ENCODE data around the gene GPC5.
A peak's percentile ranks its signal among the peaks of the same experiment; 100 is the strongest.
"Not testable (repeated sequence)": the region's sequence is repeated elsewhere in the genome, so short reads cannot be mapped to it uniquely, and the experiment has no call there.

Gene GPC5

GRCh38 chr13:92482790-92483189, 1084.4 kb downstream of the GPC5 start:
- not testable (repeated sequence) for DNase-seq (ENCODE audit: low read depth)

- DNase-seq (ENCODE audit: low read depth), result no peak
Measured at GRCh38 chr13:92483894-92484293, 1085.5 kb downstream of the GPC5 start.

DNA sequence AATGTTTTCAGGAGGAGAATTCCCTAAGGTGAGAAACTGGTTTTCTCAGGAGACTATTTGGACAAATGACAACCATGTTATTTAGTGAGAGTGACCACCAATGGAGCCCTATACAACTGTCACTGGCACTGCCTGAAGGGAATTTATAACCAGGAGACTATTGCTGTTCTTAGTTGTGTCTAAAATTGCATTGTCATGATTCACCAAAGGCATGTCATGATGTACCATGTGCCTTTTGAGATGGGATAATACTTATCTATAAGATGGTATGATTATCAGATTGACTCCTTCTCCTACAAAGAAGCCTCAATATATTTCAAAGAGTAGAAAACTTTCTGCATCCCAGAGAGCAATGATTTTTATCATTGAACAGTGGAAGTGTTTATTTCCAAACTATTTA, 1088.8 kb downstream of the GPC5 start:
- DNase-seq (ENCODE audit: low read depth), result no peak

GRCh38 chr13:92488249-92488852, 1089.9 kb downstream of the GPC5 start:
- DNase-seq (ENCODE audit: low read depth), result no peak

DNA sequence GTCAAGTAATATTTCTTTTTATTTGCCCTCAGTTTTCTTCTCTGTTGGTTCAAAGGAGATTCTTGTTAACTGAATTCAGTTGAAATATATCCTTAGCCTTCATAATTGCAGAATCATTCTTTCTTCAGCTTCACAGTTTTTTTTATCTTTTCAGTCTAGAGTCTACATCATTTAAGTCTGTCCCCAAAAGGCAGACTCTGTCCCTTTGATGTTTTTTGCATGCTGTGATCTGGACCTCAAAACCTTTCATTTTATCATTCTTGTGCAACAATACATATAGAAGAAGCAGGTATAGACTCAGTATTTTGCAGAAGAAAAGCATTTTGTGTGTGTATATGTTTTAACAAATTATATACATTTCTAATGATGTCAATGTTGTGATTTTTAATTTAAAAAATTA, 1093.4 kb downstream of the GPC5 start:
- no peak for DNase-seq (ENCODE audit: low read depth)

GRCh38 chr13:92494915-92495314, 1096.5 kb downstream of the GPC5 start:
- DNase-seq (ENCODE audit: low read depth), result no peak

GRCh38 chr13:92500192-92500591, 1101.8 kb downstream of the GPC5 start:
- no peak for DNase-seq (ENCODE audit: low read depth)

- peak; percentile 32 for DNase-seq (ENCODE audit: low read depth)
Measured at GRCh38 chr13:92510416-92510815, 1112.0 kb downstream of the GPC5 start.

GRCh38 chr13:92512852-92513251, 1114.4 kb downstream of the GPC5 start:
- no peak for DNase-seq (ENCODE audit: low read depth)

DNA sequence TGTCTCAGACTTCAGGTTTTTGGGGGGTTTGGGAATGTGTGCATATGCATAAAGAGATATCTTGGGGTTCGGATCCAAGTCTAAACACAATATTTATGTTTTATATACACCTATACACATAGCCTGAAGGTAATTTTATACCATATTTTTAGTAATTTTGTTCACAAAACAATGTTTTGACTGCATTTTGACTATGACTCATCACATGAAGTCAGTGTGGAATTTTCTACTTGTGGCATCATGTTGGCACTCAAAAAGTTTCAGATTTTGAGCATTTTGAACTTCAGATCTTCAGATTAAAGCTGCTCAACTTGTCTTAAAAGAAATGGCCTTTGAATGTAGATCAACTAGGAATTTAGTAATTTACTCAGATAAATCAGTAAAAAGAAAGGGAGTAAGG, 1115.3 kb downstream of the GPC5 start:
- DNase-seq (ENCODE audit: low read depth), result no peak

GRCh38 chr13:92514420-92515125, 1116.2 kb downstream of the GPC5 start:
- DNase-seq (ENCODE audit: low read depth), result no peak

DNA sequence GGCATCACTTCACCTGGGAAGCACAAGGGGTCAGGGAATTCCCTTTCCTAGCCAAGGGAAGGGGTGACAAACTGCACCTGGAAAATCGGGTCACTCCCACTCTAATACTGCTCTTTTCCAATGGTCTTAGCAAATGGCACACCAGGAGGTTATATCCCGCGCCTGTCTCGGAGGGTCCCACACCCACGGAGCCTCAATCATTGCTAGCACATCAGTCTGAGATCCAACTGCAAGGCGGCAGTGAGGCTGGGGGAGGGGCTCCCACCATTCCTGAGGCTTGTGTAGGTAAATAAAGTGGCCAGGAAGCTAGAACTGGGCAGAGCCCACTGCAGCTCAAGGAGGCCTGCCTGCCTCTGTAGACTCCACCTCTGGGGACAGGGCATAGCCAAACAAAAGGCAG, 1118.5 kb downstream of the GPC5 start:
- DNase-seq (ENCODE audit: low read depth), result not testable (repeated sequence)

DNA sequence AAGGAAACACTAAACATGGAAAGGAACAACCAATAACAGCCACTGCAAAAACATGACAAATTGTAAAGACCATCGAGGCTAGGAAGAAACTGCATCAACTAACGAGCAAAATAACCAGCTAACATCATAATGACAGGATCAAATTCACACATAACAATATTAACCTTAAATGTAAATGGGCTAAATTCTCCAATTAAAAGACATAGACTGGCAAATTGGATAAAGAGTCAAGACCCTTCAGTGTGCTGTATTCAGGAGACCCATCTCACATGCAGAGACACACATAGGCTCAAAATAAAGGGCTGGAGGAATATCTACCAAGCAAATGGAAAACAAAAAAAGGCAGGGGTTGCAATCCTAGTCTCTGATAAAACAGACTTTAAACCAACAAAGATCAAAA, 1120.2 kb downstream of the GPC5 start:
- DNase-seq (ENCODE audit: low read depth), result not testable (repeated sequence)

DNA sequence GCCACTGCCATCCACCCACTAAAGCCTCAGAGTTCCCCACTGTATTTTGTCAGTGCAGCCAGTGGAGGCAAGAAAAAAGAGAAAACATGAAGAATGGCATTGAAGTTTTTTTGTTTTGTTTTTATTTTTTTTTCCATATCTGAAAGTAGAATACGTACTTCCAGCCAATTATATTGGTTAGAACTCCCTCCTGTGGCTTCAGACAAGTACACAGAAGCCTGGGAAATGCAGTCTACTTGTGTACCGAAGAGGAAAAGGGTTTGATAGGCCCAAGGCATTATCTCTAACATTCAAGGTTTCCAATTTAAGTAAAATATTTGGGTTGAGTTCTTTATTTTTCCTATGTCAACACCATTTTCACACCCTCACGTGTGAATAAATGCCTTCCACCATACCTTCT, 1131.9 kb downstream of the GPC5 start:
- DNase-seq (ENCODE audit: low read depth), result no peak

- DNase-seq (ENCODE audit: low read depth), result no peak
Measured at GRCh38 chr13:92535222-92536006, 1137.0 kb downstream of the GPC5 start.

DNA sequence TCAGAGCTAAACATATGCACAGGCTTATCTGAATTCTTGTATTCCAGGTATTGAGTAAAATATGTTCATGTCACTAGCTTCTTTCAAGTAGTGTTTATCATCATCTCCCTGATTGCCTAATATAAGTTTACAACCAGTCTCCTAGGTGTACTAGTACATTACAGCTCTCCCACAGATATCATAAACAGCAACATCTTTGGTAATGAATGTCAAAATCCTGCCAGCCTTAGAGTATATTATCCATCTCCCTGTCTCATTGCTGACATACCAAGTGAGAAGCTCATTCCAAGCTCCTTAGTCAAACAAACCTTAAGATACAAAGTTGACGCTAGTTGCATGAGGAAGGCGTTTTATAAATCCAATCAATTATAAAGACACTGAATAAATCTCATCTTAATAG, 1139.0 kb downstream of the GPC5 start:
- no peak for DNase-seq (ENCODE audit: low read depth)

DNA sequence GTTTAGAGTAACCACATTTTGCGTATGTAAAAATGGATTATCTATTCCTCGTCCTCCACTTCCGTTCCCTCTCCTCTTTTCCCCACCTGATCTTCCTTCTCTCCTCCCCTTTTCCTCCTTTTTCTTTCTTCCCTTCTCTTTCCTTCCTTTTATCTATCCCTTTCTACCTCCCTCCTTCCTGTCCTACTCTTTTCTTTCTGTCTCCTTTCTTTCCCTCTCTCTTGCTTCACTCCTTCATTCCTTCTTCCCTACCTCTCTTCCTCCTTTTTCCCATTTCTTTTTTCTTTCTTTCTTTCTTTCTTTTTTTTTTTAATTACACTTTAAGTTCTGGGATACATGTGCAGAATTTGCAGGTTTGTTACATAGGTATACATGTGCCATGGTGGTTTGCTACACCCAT, 1139.7 kb downstream of the GPC5 start:
- DNase-seq (ENCODE audit: low read depth), result no peak

GRCh38 chr13:92539148-92539547, 1140.7 kb downstream of the GPC5 start:
- not testable (repeated sequence) for DNase-seq (ENCODE audit: low read depth)

DNA sequence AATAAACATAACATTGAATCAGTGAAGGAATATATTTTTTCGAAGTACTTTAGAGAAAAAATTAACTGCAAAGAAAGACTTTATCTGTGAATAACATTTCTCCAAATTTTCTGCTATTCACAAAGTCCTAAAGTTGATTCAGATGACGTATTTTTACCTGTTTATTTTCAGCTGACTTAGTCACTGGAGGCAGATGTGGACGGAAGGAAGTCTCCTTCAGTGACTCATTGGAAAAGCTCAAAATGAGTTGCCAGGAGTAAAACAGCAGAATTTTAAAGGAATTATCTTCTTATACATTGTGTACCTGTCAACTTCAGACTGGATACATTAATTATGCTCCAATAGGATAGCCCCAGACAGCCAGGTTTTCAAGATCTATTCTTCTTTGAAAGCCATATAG, 1148.8 kb downstream of the GPC5 start:
- DNase-seq (ENCODE audit: low read depth), result peak; percentile 2

GRCh38 chr13:92549276-92549675, 1150.9 kb downstream of the GPC5 start:
- no peak for DNase-seq (ENCODE audit: low read depth)

GRCh38 chr13:92553470-92554114, 1155.2 kb downstream of the GPC5 start:
- DNase-seq (ENCODE audit: low read depth), result no peak

DNA sequence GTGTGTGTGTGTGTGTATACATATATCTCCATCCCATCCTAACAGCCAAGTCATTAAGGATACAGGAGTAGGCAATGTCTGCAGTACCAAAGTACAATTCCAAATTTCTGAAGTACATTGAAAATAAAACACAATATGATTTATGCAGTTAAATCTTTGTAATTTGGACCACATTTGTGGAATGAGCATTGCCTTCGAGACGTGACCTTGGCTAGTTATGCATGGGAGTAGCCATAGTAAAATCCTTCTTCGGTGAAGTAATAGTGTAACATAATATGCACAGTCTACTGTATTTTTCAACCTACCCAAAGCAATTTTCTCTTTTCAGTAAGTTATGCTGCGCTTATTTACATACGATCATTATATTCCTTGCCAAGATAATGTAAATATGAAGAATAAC, 1162.5 kb downstream of the GPC5 start:
- DNase-seq (ENCODE audit: low read depth), result no peak

- DNase-seq (ENCODE audit: low read depth), result no peak
Measured at GRCh38 chr13:92564942-92565341, 1166.5 kb downstream of the GPC5 start.

Data from HS-5 (cell line).